ENCODE data around the gene ZFYVE27.

DNA sequence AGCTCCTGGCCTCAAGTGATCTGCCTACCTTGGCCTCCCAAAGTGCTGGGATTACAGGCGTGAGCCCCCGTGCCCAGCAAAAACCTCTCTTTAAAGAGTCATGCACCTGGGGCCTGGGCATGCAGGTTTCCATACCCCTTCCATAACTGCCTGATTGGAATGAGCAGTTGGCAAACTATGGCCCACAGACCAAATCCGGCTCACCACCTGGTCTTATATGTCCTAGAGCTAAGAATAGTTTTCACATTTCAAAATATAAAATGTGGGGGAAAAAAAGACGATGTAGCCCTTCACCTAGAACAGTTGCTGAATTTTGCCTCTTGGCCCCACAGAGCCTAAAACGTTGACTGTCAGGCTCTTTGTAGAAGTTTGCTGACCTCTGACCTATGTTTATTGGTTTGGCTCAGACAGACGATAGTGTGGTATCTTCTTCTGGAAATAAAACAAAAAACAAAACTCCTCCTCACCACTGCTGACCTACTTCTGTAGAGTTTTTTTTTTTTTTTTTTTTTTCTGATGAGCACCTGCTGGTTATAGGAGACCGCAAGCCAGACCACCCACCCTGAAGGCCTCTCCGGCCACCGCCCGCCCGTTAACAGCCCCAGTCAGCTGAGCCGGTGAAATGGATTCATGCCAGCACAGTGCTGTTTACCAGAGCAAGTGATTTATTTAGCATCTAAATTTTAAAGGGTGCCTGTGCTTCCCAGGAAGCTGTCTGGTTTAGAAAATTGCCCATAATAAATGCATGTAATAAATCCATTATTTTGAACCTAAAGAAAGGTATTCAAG lies 68.4 kb downstream of the ZFYVE27 start:
- TF ChIP-seq ZBTB11 (tag by site-specific recombination; conservative IDR thresholded peaks at IDR 0.05; ENCODE audit: low read depth) (no peak), ZNF274 (IDR thresholded peaks at IDR 0.05; ENCODE audit: low read length) (no peak), ZNF274 (tag by site-specific recombination; IDR thresholded peaks at IDR 0.05; ENCODE audit: borderline replicate concordance) (no peak), ZNF785 (tag by site-specific recombination; IDR thresholded peaks at IDR 0.05) (no peak), SP2 (tag by site-specific recombination; IDR thresholded peaks at IDR 0.05) (no peak), HOXA7 (CRISPR knock-in tag; IDR thresholded peaks at IDR 0.05; ENCODE audit: borderline replicate concordance) (no peak), ZNF239 (tag by site-specific recombination; IDR thresholded peaks at IDR 0.05) (no peak), ZBTB26 (tag by site-specific recombination; optimal IDR thresholded peaks at IDR 0.05) (no peak)
- TF ChIP-seq, protein P1, sequence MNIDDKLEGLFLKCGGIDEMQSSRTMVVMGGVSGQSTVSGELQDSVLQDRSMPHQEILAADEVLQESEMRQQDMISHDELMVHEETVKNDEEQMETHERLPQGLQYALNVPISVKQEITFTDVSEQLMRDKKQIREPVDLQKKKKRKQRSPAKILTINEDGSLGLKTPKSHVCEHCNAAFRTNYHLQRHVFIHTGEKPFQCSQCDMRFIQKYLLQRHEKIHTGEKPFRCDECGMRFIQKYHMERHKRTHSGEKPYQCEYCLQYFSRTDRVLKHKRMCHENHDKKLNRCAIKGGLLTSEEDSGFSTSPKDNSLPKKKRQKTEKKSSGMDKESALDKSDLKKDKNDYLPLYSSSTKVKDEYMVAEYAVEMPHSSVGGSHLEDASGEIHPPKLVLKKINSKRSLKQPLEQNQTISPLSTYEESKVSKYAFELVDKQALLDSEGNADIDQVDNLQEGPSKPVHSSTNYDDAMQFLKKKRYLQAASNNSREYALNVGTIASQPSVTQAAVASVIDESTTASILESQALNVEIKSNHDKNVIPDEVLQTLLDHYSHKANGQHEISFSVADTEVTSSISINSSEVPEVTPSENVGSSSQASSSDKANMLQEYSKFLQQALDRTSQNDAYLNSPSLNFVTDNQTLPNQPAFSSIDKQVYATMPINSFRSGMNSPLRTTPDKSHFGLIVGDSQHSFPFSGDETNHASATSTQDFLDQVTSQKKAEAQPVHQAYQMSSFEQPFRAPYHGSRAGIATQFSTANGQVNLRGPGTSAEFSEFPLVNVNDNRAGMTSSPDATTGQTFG (tag by site-specific recombination; IDR thresholded peaks at IDR 0.05; ENCODE audit: borderline replicate concordance) = no peak
- TF ChIP-seq, protein P2, sequence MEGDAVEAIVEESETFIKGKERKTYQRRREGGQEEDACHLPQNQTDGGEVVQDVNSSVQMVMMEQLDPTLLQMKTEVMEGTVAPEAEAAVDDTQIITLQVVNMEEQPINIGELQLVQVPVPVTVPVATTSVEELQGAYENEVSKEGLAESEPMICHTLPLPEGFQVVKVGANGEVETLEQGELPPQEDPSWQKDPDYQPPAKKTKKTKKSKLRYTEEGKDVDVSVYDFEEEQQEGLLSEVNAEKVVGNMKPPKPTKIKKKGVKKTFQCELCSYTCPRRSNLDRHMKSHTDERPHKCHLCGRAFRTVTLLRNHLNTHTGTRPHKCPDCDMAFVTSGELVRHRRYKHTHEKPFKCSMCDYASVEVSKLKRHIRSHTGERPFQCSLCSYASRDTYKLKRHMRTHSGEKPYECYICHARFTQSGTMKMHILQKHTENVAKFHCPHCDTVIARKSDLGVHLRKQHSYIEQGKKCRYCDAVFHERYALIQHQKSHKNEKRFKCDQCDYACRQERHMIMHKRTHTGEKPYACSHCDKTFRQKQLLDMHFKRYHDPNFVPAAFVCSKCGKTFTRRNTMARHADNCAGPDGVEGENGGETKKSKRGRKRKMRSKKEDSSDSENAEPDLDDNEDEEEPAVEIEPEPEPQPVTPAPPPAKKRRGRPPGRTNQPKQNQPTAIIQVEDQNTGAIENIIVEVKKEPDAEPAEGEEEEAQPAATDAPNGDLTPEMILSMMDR (tag by site-specific recombination; IDR thresholded peaks at IDR 0.05) = no peak
- TF ChIP-seq, protein P3, sequence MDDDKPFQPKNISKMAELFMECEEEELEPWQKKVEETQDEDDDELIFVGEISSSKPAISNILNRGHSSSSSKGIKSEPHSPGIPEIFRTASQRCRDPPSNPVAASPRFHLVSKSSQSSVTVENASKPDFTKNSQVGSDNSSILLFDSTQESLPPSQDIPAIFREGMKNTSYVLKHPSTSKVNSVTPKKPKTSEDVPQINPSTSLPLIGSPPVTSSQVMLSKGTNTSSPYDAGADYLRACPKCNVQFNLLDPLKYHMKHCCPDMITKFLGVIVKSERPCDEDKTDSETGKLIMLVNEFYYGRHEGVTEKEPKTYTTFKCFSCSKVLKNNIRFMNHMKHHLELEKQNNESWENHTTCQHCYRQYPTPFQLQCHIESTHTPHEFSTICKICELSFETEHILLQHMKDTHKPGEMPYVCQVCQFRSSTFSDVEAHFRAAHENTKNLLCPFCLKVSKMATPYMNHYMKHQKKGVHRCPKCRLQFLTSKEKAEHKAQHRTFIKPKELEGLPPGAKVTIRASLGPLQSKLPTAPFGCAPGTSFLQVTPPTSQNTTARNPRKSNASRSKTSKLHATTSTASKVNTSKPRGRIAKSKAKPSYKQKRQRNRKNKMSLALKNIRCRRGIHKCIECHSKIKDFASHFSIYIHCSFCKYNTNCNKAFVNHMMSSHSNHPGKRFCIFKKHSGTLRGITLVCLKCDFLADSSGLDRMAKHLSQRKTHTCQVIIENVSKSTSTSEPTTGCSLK (tag by site-specific recombination; IDR thresholded peaks at IDR 0.05) = no peak

Data from HEK293 (cell line).